ENCODE measurements around the gene EXOSC7. TPM values are rescaled to one million over a fixed set of nuclear protein-coding genes. Genes with fewer than 3 reads are reported as not detected.
A peak's percentile ranks its signal among the peaks of the same experiment; 100 is the strongest.

The EXOSC7 gene
- total RNA-seq (10 to 100 TPM; 23.8 to 87.3 (median 30.7) TPM), polyA plus RNA-seq (10 to 100 TPM; 34.8 to 52.5 TPM)
- long read RNA-seq, donor 1, transcript EXOSC7-210 (9 exons, 1,395 nt): minor isoform, 9 of 27 reads
- long read RNA-seq, donor 1, transcript EXOSC7-201 (8 exons, 1,055 nt): major isoform, 16 of 27 reads
- long read RNA-seq, donor 1, partial matches to known transcripts: 1 of 27 reads
- long read RNA-seq, donor 1, other reads (novel, unspliced or antisense): 1 of 27 reads
- long read RNA-seq, donor 2, transcript EXOSC7-210 (9 exons, 1,395 nt): minor isoform, 15 of 68 reads
- long read RNA-seq, donor 2, transcript EXOSC7-201 (8 exons, 1,055 nt): major isoform, 36 of 68 reads
- long read RNA-seq, donor 2, partial matches to known transcripts: 11 of 68 reads
- long read RNA-seq, donor 2, other reads (novel, unspliced or antisense): 4 of 68 reads
- long read RNA-seq, donor 3, transcript EXOSC7-201 (8 exons, 1,055 nt): major isoform, 8 of 19 reads
- long read RNA-seq, donor 3, partial matches to known transcripts: 5 of 19 reads
- long read RNA-seq, donor 3, other reads (novel, unspliced or antisense): 2 of 19 reads

DNA sequence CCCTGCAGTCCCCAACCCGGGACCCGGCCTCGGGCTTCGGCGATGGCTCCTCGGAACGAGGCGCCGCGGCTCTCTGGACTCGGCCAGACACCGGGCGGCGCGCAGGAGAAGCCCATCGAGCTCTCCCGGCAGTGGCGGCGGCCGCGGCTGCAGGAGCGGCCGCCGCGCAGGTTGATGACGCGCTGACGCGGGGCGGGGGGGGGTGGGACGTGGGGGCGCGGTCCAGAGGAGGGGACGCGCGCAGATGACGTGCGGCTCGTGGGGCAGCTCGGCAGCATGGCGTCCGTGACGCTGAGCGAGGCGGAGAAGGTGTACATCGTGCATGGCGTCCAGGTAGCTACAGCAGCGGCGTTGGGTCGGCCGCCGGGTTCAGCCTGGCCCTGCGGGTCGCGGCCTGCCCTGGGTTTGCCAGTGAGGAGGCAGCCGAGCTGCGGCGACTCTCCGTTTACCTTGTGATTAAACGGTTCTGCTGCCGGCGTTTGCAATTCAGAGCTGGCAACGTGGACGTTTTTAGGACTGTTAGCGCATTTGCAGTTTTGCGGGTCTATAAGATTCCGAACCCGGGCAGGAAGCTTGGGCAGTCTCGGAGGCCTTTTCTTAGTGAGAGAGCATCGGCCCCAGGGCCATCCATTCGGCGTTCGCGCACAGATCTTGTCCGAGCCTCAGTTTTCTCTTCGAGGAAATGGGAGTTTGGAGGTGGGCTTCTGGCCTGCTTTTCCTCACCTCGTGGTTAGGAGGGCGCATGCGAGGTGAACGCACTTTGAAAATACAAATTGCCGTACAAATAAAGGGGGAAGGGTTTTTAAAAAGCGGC lies at the start of gene EXOSC7, which contains the start of gene ZDHHC3:
Gene EXOSC7, plus strand, starts transcription at position 243 of the 814 bp plus-strand sequence. Its CDS starts 34 bp downstream, at position 277.
Gene ZDHHC3, minus strand, starts transcription at position 173 of the 814 bp plus-strand sequence. CDS start 16,738 bp downstream, outside the sequence.
- ATAC-seq: peak; percentile 87 to 93 (median 92)
- peak in 1 of 2 donors; percentile 72 for TF ChIP-seq POLR2A (IDR thresholded peaks at IDR 0.05)
- TF ChIP-seq, protein P1, sequence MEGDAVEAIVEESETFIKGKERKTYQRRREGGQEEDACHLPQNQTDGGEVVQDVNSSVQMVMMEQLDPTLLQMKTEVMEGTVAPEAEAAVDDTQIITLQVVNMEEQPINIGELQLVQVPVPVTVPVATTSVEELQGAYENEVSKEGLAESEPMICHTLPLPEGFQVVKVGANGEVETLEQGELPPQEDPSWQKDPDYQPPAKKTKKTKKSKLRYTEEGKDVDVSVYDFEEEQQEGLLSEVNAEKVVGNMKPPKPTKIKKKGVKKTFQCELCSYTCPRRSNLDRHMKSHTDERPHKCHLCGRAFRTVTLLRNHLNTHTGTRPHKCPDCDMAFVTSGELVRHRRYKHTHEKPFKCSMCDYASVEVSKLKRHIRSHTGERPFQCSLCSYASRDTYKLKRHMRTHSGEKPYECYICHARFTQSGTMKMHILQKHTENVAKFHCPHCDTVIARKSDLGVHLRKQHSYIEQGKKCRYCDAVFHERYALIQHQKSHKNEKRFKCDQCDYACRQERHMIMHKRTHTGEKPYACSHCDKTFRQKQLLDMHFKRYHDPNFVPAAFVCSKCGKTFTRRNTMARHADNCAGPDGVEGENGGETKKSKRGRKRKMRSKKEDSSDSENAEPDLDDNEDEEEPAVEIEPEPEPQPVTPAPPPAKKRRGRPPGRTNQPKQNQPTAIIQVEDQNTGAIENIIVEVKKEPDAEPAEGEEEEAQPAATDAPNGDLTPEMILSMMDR (IDR thresholded peaks at IDR 0.05): peak in 1 of 12 donors; percentile 7
- Histone ChIP-seq H3K4me1 (peaks cover 2 to 57% (median 26%) of the 10 kb centered on the region in 12 donors), H3K4me3 (peak within 1 kb of the TSS; percentile 42 to 99 (median 84)), H3K27me3 (no peaks in the 10 kb centered on the region), H3K9me3 (no peaks in the 10 kb centered on the region), H3K27ac (peak within 1 kb of the TSS; percentile 56 to 94 (median 90)), H3K36me3 (peaks cover 0 to 2% (median 0%) of the 10 kb centered on the region in 9 donors)
- DNase-seq: peak; percentile 90 to 94 (median 91)
- WGBS, 4 donors: 0 to 1% (median 0%) methylated on average over 41 to 82 of the region's 82 CpGs
- intact Hi-C loops (cut with DNase I): loop anchor here in 2 of 10 donors (1.0 to 10.0 kb wide), 3 partner anchors 36 to 61 kb away; partner anchors contain the start of gene CLEC3B (in 1 of the 2)

DNA sequence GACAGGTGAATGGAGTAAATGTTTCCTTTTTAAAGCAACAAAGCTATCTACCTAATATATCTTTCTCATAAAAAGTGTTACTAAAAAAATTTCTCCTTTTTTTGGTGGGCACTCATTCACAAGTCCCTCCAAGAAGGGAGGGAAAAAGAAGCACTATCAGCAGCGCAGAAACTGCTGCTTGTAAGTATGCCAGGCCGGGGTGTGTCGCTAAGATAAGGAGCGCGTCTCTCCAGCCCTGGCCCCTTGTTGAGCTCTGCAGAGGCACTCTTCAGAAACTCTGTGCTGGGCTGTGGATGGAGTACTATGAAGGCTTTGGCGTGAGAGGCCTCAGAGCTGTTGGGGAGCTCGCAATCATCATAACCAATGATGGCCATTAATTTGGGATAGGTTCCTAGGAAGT lies 49.1 kb upstream of the EXOSC7 start:
- Histone ChIP-seq H3K27ac (no peak overlapping the region), H3K27me3 (no peaks in the 10 kb centered on the region), H3K4me3 (no peak overlapping the region), H3K4me1 (peaks cover 0 to 16% (median 6%) of the 10 kb centered on the region in 12 donors), H3K9me3 (no peaks in the 10 kb centered on the region), H3K36me3 (peaks cover 0 to 79% (median 65%) of the 10 kb centered on the region in 9 donors)
- DNase-seq: no peak
- intact Hi-C loops (cut with DNase I): no loop called here
- WGBS, 4 donors: 67 to 86% (median 76%) methylated on average over 7 of the region's 7 CpGs
- TF ChIP-seq, protein P1 (IDR thresholded peaks at IDR 0.05): no peak
- no peak for TF ChIP-seq POLR2A (IDR thresholded peaks at IDR 0.05)
- no peak for ATAC-seq

DNA sequence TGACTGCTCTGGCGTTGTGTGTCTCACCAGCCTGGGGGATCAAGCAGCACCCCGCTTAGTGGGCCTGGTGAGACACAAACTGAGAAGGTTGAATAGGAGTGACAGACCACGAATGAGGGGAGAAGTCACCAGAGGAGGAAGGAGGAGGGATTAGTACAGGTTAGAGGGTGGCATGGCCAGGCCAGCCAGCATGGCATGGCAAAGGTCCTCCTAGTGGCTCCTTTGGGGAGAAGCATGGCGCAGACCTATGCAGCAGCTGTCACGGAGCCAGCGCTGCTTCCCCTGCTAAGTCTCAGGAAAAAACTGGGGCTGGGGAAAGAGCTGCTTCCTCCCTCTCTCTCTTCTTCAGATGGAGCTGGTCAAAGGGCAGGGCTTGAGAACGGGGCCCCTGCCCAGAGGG lies 48.7 kb upstream of the EXOSC7 start:
- H3K27me3 ChIP-seq: no peaks in the 10 kb centered on the region
- no peak overlapping the region for H3K27ac ChIP-seq
- 91 to 96% (median 94%) methylated on average over 7 of the region's 7 CpGs for WGBS, 4 donors
- TF ChIP-seq, protein P1 (IDR thresholded peaks at IDR 0.05): no peak
- ATAC-seq (no peak), DNase-seq (no peak)
- intact Hi-C loops (cut with DNase I): no loop called here
- no peaks in the 10 kb centered on the region for H3K9me3 ChIP-seq
- H3K4me3 ChIP-seq: no peak overlapping the region
- peaks cover 0 to 79% (median 65%) of the 10 kb centered on the region in 9 donors for H3K36me3 ChIP-seq
- peaks cover 0 to 16% (median 6%) of the 10 kb centered on the region in 12 donors for H3K4me1 ChIP-seq

Data from heart left ventricle (tissue), 16 donors.